Thyroid gland (tissue), 4 donors: ENCODE measurements around the gene PPP2R2B.

ENCODE experiments used
- POLR2A ChIP-seq, 2 donors: fragments of 450-650 bp; IDR thresholded peaks; one replicate each; pipeline ENCODE4 v1.6.1; 2017; ENCODE audit warnings: antibody characterized with exemption in 2 of 2, mild to moderate bottlenecking in 2 of 2, moderate library complexity in 1 of 2
- TF ChIP-seq, protein P1 (sequence below), 6 experiments: fragments of 200-600 bp in 3 of 6; fragments of 450-650 bp in 3 of 6; sonication (generic) in 3 of 6; IDR thresholded peaks; one replicate each; pipeline ENCODE4 v1.5.1; 2016 to 2019; ENCODE audit warnings: antibody characterized with exemption in 6 of 6, mild to moderate bottlenecking in 2 of 6, inconsistent platforms in 1 of 6, moderate library complexity in 1 of 6

DNA sequence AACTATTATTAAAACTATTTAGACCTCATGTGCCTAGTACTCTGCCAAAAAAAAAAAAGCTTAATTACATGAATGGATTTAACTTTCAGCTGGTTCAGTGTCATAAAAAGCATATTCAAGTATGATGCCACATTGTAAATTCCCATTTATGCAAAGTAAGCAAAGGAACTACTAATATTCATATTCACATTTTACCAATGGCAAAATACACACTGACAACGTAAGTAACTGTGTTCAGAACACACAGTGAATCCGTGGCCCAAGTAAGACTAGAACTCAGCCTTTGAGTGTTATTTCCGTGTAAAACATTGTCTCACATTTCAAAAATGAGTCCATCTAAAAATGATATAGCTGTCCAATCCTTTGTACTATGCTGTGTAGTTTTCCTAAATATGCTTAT is 56.8 kb downstream of the PPP2R2B start:
- no peak for TF ChIP-seq POLR2A (IDR thresholded peaks at IDR 0.05)
- TF ChIP-seq, protein P1, sequence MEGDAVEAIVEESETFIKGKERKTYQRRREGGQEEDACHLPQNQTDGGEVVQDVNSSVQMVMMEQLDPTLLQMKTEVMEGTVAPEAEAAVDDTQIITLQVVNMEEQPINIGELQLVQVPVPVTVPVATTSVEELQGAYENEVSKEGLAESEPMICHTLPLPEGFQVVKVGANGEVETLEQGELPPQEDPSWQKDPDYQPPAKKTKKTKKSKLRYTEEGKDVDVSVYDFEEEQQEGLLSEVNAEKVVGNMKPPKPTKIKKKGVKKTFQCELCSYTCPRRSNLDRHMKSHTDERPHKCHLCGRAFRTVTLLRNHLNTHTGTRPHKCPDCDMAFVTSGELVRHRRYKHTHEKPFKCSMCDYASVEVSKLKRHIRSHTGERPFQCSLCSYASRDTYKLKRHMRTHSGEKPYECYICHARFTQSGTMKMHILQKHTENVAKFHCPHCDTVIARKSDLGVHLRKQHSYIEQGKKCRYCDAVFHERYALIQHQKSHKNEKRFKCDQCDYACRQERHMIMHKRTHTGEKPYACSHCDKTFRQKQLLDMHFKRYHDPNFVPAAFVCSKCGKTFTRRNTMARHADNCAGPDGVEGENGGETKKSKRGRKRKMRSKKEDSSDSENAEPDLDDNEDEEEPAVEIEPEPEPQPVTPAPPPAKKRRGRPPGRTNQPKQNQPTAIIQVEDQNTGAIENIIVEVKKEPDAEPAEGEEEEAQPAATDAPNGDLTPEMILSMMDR (IDR thresholded peaks at IDR 0.05) = no peak
